ENCODE measurements around the gene DAW1.
"Not testable (repeated sequence)": the region's sequence is repeated elsewhere in the genome, so short reads cannot be mapped to it uniquely, and the experiment has no call there.

Gene DAW1

GRCh38 chr2:227914362-227914761 is 42.9 kb downstream of the DAW1 start:
- no peak for DNase-seq (ENCODE audit: low read depth)

- no peak for DNase-seq (ENCODE audit: low read depth)
These were observed 50.2 kb downstream of the DAW1 start for GRCh38 chr2:227921648-227922047.

DNA sequence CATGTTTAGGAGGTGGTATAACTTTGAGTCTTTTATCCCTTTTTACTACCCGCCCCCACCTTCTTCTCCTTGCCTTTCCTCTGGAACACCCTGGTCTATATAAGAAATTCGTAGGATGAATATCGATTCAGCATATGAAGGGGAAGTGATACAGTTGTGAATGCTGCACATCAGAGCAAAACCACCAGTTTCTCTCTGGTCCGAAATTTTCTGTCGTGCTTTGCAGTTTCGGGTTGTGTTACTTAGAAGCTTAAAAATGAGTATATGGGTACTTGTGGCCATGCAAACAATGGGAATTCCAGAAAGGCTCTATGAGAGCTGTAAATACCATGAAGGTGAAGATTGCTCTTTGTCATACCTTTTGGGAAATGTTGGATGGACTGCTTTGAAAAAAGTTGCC is 60.6 kb downstream of the DAW1 start:
- no peak for DNase-seq (ENCODE audit: low read depth)

- DNase-seq (ENCODE audit: low read depth) = no peak
These were observed 61.0 kb downstream of the DAW1 start for GRCh38 chr2:227932403-227932802.

DNA sequence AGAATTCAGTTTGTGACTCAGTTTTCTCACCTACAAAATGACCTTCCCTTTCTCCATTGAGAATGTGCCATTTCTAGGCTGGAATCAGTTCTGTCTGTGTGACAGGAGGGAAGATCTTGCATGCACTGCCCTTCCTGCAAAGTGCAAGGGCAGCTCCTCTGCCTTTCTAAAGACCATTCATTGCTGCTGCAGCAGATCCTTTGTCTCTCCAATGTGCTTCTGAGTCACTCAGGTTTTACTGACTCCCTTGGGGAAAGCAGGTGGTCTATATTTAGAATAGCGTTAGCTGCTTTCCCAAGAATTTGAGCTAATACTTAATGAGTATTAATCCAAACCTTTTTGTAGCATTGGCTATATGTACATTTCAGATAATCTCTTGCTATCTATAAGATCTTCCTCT is 62.5 kb downstream of the DAW1 start:
- DNase-seq (ENCODE audit: low read depth) = no peak

GRCh38 chr2:227936249-227936648 is 64.8 kb downstream of the DAW1 start:
- not testable (repeated sequence) for DNase-seq (ENCODE audit: low read depth)

GRCh38 chr2:227939271-227940027 is 68.0 kb downstream of the DAW1 start:
- DNase-seq (ENCODE audit: low read depth) = no peak

GRCh38 chr2:227942021-227942420 is 70.6 kb downstream of the DAW1 start:
- DNase-seq (ENCODE audit: low read depth) = no peak

DNA sequence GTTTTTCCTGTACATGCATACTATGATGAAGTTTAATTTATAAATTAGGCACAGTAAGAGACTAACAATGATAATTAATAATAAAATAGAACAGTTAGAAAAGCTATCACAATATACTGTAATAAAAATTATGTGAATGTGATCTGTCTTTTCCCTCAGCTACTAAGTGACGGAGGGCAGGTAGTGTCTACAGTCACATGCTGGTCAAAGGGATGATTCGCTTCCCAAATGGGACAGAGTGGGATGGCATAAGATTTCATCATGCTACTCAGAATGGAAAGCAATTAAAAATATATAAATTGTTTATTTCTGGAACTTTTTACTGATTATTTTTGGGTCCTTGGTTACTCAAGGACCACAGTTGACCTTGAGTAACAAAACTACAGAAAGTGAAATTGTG is 71.5 kb downstream of the DAW1 start:
- no peak for DNase-seq (ENCODE audit: low read depth)

DNA sequence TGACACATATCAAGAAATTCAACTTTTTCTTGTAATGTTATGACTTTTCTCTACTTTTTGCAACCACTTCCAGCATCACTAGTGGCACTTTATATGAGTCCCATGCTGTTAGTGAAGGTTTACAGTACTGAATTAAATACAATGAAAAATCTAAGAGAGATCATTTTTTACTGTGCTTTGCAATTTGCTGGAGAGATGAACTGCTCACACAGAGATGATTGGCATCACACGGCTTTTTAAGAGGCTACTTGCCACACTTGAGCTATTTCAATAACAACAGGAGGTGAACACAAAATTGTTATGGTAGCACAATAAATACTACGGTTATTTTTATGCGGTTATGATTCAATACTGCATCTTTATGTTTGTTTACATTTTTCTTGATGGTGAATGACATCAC is 88.9 kb downstream of the DAW1 start:
- DNase-seq (ENCODE audit: low read depth) = no peak

- no peak for DNase-seq (ENCODE audit: low read depth)
These were observed 100.3 kb downstream of the DAW1 start for GRCh38 chr2:227971619-227972230.

- DNase-seq (ENCODE audit: low read depth) = no peak
These were observed 101.8 kb downstream of the DAW1 start for GRCh38 chr2:227973241-227973640.
